Activated naive CD4-positive, alpha-beta T cell treated with anti-CD3 and anti-CD28 coated beads, Interleukin-2, amount 50 U/mL, for 72 hours (primary cell): Measurements from ENCODE around the gene MAZ. TPM values are rescaled to one million over a fixed set of nuclear protein-coding genes. Genes with fewer than 3 reads are reported as not detected.
A peak's percentile ranks its signal among the peaks of the same experiment; 100 is the strongest.

Experiments
- ATAC-seq, 2 donors: fragments of 150-1000 bp; cut with Tn5 transposase; 2 replicates each; pipeline ENCODE4 v1.10.0; 2021; ENCODE audit warnings: mild to moderate bottlenecking in 2 of 2, moderate library complexity in 2 of 2
- DNase-seq, 2 donors: peaks; one replicate each; pipeline ENCODE4 v3.0.0; 2021 to 2022; ENCODE audit warnings: low spot score in 2 of 2
- H3K27ac Mint-ChIP-seq, 2 donors: one replicate each; pipeline ENCODE4 v1.8.0; 2022; ENCODE audit warnings: mild to moderate bottlenecking in 2 of 2, mixed read lengths in 2 of 2
- H3K36me3 Mint-ChIP-seq, 2 donors: one replicate each; pipeline ENCODE4 v1.8.0; 2022; ENCODE audit warnings: mixed read lengths in 2 of 2
- H3K9me3 Mint-ChIP-seq, 2 donors: one replicate each; pipeline ENCODE4 v1.8.0; 2022; ENCODE audit warnings: mixed read lengths in 2 of 2
- total RNA-seq, 2 donors: library from RNA; stranded (reverse); gene quantifications; one replicate each; pipeline ENCODE4 v1.2.3, GENCODE V29; 2022

Gene MAZ
- total RNA-seq, 2 donors from 2014 or later: 285 to 386 TPM

GRCh38 chr16:29804455-29805231, 1.7 kb upstream of the MAZ start:
- Mint-ChIP-seq H3K36me3 (peaks cover 38 to 42% of the 10 kb centered on the region in 2 donors), H3K9me3 (no peaks in the 10 kb centered on the region), H3K27ac (peak overlapping the region; percentile 89 to 100)
- no peak for ATAC-seq
- DNase-seq: no peak

DNA sequence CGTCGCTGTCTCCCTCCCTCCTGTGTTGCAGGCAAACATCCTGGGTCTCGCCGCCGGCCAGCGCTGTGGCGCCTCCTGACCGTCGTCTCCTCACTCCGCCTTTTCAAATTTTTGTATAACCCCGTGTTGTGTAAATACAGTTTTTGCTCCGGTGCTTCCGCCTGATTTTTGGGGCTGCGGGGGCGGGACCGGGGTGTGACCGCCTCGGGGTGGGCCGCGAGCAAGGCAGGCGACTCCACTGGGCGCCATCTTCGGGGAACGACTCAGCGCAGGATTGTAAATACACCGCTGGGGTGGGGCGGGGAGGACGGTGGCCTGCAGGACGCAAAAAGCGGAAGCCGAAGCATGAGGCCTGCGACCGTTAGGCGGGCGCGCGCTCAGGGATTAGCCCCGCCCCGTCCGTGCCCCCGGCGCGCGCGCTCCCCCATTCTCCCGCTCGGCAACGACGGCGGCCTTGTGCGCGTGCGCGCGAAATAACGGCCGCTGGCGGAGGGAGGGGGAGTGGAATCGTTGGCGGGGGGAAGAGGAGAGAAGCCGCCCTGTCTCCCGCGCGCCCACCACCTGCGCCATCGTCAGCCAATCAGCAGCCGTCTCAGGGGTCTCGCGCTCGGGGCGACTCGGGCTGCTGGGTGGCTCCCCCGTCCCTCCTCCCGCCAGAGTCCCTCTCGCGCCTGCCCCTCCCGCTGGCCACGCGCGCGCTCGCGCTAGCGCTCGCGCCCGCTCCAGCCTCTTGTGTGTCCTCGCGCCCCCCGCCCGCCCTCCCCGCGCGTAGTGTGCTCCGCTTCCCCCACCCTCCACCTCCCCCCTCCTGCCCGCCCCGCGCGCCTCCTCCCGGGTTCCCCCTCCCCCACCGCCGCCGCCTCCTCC, 864 bp upstream of the MAZ start:
- Mint-ChIP-seq H3K36me3 (peaks cover 43 to 48% of the 10 kb centered on the region in 2 donors), H3K27ac (peak overlapping the region; percentile 89 to 100)
- peak; percentile 98 for DNase-seq

GRCh38 chr16:29806641-29807425, 504 bp downstream of the MAZ start:
- peak; percentile 61 to 76 for DNase-seq
- Mint-ChIP-seq H3K27ac (peak overlapping the region; percentile 84 to 97), H3K9me3 (no peaks in the 10 kb centered on the region), H3K36me3 (peaks cover 43 to 48% of the 10 kb centered on the region in 2 donors)
- ATAC-seq: no peak

More for the DNA sequence above, 864 bp upstream of the MAZ start:
- no peaks in the 10 kb centered on the region for H3K9me3 Mint-ChIP-seq
- ATAC-seq: peak; percentile 62 to 69

GRCh38 chr16:29807426-29808218, 1.3 kb downstream of the MAZ start:
- DNase-seq (peak; percentile 80 to 92), ATAC-seq (peak; percentile 26 to 37)
- peaks cover 43 to 45% of the 10 kb centered on the region in 2 donors for H3K36me3 Mint-ChIP-seq
- H3K9me3 Mint-ChIP-seq: no peaks in the 10 kb centered on the region
- peak overlapping the region; percentile 93 to 97 for H3K27ac Mint-ChIP-seq

GRCh38 chr16:29808219-29808900, 2.0 kb downstream of the MAZ start:
- peak overlapping the region; percentile 93 to 97 for H3K27ac Mint-ChIP-seq
- ATAC-seq: no peak
- H3K9me3 Mint-ChIP-seq: no peaks in the 10 kb centered on the region
- H3K36me3 Mint-ChIP-seq: peaks cover 40 to 41% of the 10 kb centered on the region in 2 donors
- no peak for DNase-seq

- no peak for ATAC-seq
- H3K36me3 Mint-ChIP-seq: peaks cover 32 to 34% of the 10 kb centered on the region in 2 donors
- H3K27ac Mint-ChIP-seq: peak overlapping the region; percentile 93 to 97
- H3K9me3 Mint-ChIP-seq: no peaks in the 10 kb centered on the region
- DNase-seq: no peak
Observed at GRCh38 chr16:29809031-29809747, 2.9 kb downstream of the MAZ start.

DNA sequence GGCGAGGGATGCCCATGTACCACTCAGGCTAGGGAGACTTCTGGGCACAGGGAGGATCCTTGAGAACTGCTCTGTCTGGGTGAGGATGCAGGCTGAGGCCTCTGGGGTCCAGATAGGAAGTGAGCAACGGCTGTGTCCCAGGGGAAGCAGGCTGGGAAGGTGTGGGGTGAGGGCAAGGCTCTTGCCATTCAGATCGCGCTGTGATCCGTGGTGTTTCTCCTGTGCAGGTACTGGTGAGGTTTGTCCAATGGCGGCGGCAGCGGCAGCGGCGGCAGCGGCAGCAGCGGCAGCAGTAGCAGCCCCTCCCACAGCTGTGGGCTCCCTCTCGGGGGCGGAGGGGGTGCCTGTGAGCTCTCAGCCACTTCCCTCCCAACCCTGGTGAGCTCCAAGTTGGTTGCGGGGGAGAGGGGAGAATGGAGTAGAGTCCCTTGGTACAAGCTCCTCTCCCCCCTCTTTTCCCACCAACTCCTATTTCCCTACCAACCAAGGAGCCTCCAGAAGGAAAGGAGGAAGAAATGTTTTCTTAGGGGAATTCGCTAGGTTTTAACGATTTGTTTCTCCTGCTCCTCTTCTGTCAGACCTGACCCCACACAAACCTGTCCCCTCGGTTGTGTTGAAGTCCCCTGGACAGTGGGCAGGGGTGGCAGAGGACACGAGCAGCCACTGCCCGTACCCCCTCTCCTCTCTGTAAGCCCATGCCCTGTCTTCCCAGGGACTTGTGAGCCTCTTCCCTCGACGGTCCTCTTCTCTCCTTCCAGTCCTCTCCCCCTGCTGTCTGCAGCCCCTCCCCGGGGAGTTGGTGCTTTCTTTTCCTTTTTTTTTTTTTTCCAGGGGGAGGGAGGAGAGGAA, 3.7 kb downstream of the MAZ start:
- Mint-ChIP-seq H3K9me3 (no peaks in the 10 kb centered on the region), H3K27ac (peak overlapping the region; percentile 89 to 91), H3K36me3 (peaks cover 24 to 28% of the 10 kb centered on the region in 2 donors)
- no peak for DNase-seq
- no peak for ATAC-seq

DNA sequence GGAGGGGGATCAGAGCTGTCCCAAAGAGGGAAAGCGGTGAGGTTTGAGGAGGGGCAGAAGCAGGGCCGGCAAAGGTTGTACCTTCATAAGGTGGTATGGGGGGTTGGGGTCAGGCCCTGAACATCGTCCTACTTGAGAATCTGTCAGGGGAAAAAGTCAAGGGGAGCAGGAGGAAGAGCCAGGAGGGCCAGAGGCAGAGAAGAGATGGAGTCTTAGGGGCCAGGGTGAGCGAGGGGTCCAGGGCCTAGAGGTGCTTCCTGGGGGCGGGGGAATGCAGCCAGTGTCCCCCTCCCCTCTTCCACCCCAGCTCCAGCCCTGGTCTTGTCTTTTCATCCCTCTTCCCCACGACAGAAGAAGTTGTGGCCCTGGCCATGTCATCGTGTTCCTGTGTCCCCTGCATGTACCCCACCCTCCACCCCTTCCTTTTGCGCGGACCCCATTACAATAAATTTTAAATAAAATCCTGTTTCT, 4.4 kb downstream of the MAZ start:
- no peak for DNase-seq
- H3K9me3 Mint-ChIP-seq: no peaks in the 10 kb centered on the region
- no peak for ATAC-seq
- peaks cover 20 to 24% of the 10 kb centered on the region in 2 donors for H3K36me3 Mint-ChIP-seq
- H3K27ac Mint-ChIP-seq: peak overlapping the region; percentile 89 to 91

- Mint-ChIP-seq H3K27ac (peak overlapping the region; percentile 89 to 91), H3K9me3 (no peaks in the 10 kb centered on the region), H3K36me3 (peaks cover 20 to 24% of the 10 kb centered on the region in 2 donors)
- peak; percentile 78 to 93 for DNase-seq
- ATAC-seq: peak; percentile 50 to 70
Observed at GRCh38 chr16:29811170-29811895, 5.0 kb downstream of the MAZ start.

- peak within 1 kb of the TSS; percentile 89 to 91 for H3K27ac Mint-ChIP-seq
- ATAC-seq (no peak), DNase-seq (no peak)
- H3K36me3 Mint-ChIP-seq: peaks cover 27 to 30% of the 10 kb centered on the region in 2 donors
- no peaks in the 10 kb centered on the region for H3K9me3 Mint-ChIP-seq
Observed at GRCh38 chr16:29811896-29812665, 5.8 kb downstream of the MAZ start, which contains the start of gene PRRT2. PRRT2 (plus strand) TSS chr16:29812193; CDS start chr16:29813055, 862 bp downstream.

- Mint-ChIP-seq H3K36me3 (peaks cover 29 to 30% of the 10 kb centered on the region in 2 donors), H3K27ac (peak overlapping the region in 1 of 2 donors; percentile 81), H3K9me3 (no peaks in the 10 kb centered on the region)
- ATAC-seq: no peak
- no peak for DNase-seq
Observed at GRCh38 chr16:29812754-29813643, 6.7 kb downstream of the MAZ start.
